GM10266 (cell line): ENCODE results near the gene C1R.

Experiments
- DNase-seq: peaks from one replicate; pipeline ENCODE4 v3.0.0; 2012; ENCODE audit errors: extremely low spot score
- CTCF ChIP-seq: IDR thresholded peaks from 2 replicates; pipeline ENCODE4 v1.5.1; 2012; ENCODE audit warnings: mild to moderate bottlenecking, low read depth; ENCODE audit not compliant: control insufficient read depth, insufficient read depth; ENCODE audit errors: missing control alignments

C1R gene

DNA sequence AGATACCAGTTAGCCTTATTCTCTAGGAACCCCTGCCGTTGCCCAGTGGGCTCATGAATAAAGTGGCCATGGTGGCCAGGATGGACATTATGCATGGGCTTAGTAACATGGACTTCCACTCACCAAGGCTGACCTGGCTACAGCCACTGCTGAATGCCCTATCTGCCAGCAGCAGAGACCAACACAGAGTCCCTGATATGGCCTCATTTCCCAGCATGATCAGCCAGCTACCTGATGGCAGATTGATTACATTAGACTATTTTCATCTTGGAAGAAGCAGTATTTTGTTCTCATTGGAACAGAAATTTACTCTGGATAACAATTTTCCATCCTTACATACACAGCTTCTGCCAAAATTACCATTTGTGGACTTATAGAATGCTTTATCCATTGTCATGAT lies 57.8 kb downstream of the C1R start:
- no peak for DNase-seq
- no peak for TF ChIP-seq CTCF

DNA sequence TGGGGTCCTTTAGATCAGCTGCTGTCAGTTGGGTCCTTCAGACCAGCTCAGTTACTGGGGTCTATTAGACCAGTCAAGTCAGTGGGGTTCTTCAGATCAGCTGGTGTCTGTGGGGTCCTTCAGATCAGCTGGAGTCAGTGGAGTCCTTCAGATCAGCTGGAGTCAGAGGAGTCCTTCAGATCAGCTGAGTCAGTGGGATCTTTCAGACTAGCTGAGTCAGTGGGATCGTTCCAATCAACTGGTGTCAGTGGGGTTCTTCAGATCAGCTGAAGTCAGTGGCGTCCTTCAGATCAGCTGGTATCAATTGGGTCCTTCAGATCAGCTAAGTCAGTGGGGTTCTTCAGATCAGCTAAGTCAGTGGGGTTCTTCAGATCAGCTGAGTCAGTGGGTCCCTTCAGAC lies 59.3 kb downstream of the C1R start:
- DNase-seq = no peak
- TF ChIP-seq CTCF = no peak

GRCh38 chr12:7031306-7031705 lies 60.9 kb downstream of the C1R start:
- no peak for TF ChIP-seq CTCF
- DNase-seq = no peak
